SK-N-SH treated with all-trans-retinoic acid at 6 μM for 48 hours (cell line): Measurements from ENCODE around the gene PIGN.

Experiments
- BACH2 ChIP-seq: fragments of 250-450 bp; sonication (Bioruptor Pico); IDR thresholded peaks from 2 replicates; pipeline ENCODE4 v1.9.0; 2021; ENCODE audit warnings: mild to moderate bottlenecking, borderline replicate concordance
- CREB5 ChIP-seq: fragments of 250-450 bp; sonication (Bioruptor Pico); IDR thresholded peaks from 2 replicates; pipeline ENCODE4 v1.5.1; 2020; ENCODE audit warnings: low read depth, mild to moderate bottlenecking, moderate library complexity
- GLIS3 ChIP-seq: fragments of 250-450 bp; sonication (Bioruptor Pico); IDR thresholded peaks from 2 replicates; pipeline ENCODE4 v1.5.0; 2020; ENCODE audit warnings: mild to moderate bottlenecking, moderate library complexity
- ISL1 ChIP-seq: fragments of 250-450 bp; sonication (Bioruptor Pico); IDR thresholded peaks from 2 replicates; pipeline ENCODE4 v2.1.2; 2022; ENCODE audit warnings: mild to moderate bottlenecking, moderate library complexity
- PATZ1 ChIP-seq: fragments of 250-450 bp; sonication (Bioruptor Pico); IDR thresholded peaks from 2 replicates; pipeline ENCODE4 v1.8.0; 2020; ENCODE audit warnings: mild to moderate bottlenecking, moderate library complexity, borderline replicate concordance
- PPARA ChIP-seq: fragments of 250-450 bp; sonication (Bioruptor Pico); IDR thresholded peaks from 2 replicates; pipeline ENCODE4 v1.5.0; 2020; ENCODE audit warnings: mild to moderate bottlenecking, borderline replicate concordance
- SNAI2 ChIP-seq: fragments of 250-450 bp; sonication (Bioruptor Pico); IDR thresholded peaks from 2 replicates; pipeline ENCODE4 v1.5.0; 2020; ENCODE audit warnings: mild to moderate bottlenecking, moderate library complexity
- ZFP3 ChIP-seq: fragments of 250-450 bp; sonication (Bioruptor Pico); IDR thresholded peaks from 2 replicates; pipeline ENCODE4 v1.5.0; 2020; ENCODE audit warnings: mild to moderate bottlenecking, moderate library complexity
- ZFP30 ChIP-seq: fragments of 450-650 bp; formaldehyde crosslinking; IDR thresholded peaks from 2 replicates; pipeline ENCODE4 v1.5.0; 2022; ENCODE audit warnings: mild to moderate bottlenecking, moderate library complexity
- ZNF565 ChIP-seq: fragments of 450-650 bp; formaldehyde crosslinking; conservative IDR thresholded peaks from 2 replicates; pipeline ENCODE4 v1.5.0; 2020; ENCODE audit warnings: low read depth, mild to moderate bottlenecking, moderate library complexity

GRCh38 chr18:62226047-62226446 lies 39.2 kb upstream of the PIGN start:
- no peak for TF ChIP-seq BACH2 (CRISPR knock-in tag)
- no peak for TF ChIP-seq ISL1 (CRISPR knock-in tag)
- no peak for TF ChIP-seq PATZ1 (CRISPR knock-in tag)
- TF ChIP-seq CREB5 (CRISPR knock-in tag): no peak
- TF ChIP-seq SNAI2 (CRISPR knock-in tag): no peak
- no peak for TF ChIP-seq GLIS3 (CRISPR knock-in tag)
- no peak for TF ChIP-seq PPARA (CRISPR knock-in tag)
- no peak for TF ChIP-seq ZNF565 (CRISPR knock-in tag)
- no peak for TF ChIP-seq ZFP3 (CRISPR knock-in tag)
- TF ChIP-seq ZFP30 (CRISPR knock-in tag): no peak
